Right lobe of liver (tissue), 4 donors: ENCODE measurements around the gene AK5.

Experiments used
- POLR2A ChIP-seq: fragments of 450-650 bp; IDR thresholded peaks from one replicate; pipeline ENCODE4 v1.6.1; 2017; ENCODE audit warnings: antibody characterized with exemption, mild to moderate bottlenecking
- TF ChIP-seq, protein P1 (sequence below), 4 donors: fragments of 200-600 bp in 3 of 4; fragments of 450-650 bp in 1 of 4; IDR thresholded peaks; one replicate each; pipeline versions ENCODE4 v1.5.1 to v1.8.0; 2016 to 2022; ENCODE audit warnings: antibody characterized with exemption in 4 of 4, mild to moderate bottlenecking in 2 of 4
- donor health status: DM: no; HTN: no; CAD: no.
- donor health status: DM: no; HTN: no; CAD: no.
- donor health status: DM: no; HTN: yes; CAD: no.

DNA sequence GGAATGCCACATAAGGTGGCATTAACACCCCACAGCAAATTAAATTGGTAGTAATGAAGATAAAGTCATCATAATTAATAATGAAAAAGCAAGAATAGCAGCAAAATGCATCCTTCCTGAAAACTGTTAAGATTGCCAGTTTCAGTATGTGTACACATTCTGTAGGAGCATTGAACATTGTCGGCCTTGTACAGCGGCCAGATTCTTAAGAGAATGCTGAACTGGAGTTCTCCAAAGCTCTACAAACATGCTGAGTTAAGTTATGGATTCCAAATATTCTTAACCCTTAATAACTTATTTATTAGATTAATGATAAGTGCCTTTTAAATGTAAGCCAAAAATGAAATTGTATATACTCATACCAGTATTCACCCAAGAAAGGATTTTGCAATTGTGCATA lies 189.9 kb downstream of the AK5 start:
- no peak for TF ChIP-seq POLR2A
- TF ChIP-seq, protein P1, sequence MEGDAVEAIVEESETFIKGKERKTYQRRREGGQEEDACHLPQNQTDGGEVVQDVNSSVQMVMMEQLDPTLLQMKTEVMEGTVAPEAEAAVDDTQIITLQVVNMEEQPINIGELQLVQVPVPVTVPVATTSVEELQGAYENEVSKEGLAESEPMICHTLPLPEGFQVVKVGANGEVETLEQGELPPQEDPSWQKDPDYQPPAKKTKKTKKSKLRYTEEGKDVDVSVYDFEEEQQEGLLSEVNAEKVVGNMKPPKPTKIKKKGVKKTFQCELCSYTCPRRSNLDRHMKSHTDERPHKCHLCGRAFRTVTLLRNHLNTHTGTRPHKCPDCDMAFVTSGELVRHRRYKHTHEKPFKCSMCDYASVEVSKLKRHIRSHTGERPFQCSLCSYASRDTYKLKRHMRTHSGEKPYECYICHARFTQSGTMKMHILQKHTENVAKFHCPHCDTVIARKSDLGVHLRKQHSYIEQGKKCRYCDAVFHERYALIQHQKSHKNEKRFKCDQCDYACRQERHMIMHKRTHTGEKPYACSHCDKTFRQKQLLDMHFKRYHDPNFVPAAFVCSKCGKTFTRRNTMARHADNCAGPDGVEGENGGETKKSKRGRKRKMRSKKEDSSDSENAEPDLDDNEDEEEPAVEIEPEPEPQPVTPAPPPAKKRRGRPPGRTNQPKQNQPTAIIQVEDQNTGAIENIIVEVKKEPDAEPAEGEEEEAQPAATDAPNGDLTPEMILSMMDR (IDR thresholded peaks at IDR 0.05), result no peak
